Gastrocnemius medialis (tissue), 4 donors: Measurements from ENCODE around the gene AGPS. TPM values are rescaled to one million over a fixed set of nuclear protein-coding genes. Genes with fewer than 3 reads are reported as not detected.

Experiments
- ATAC-seq, 2 donors: fragments of 150-250 bp; one replicate each; pipeline ENCODE4 v1.9.1; 2016
- DNase-seq, 2 donors: peaks; one replicate each; pipeline ENCODE4 v3.0.0-alpha.2; 2019
- H3K27ac ChIP-seq, 4 donors: fragments of 200-600 bp; sonication (generic); 1 replicate in 1 of 4; 2 replicates in 3 of 4; pipeline ENCODE4 v1.5.1; 2016 to 2018; ENCODE audit warnings: mild to moderate bottlenecking in 2 of 4, moderate library complexity in 1 of 4
- H3K27me3 ChIP-seq, 3 donors: fragments of 200-600 bp; sonication (generic) in 2 of 3; 1 replicate in 1 of 3; 2 replicates in 2 of 3; pipeline versions ENCODE4 v1.5.1 to v1.6.0; 2016 to 2019; ENCODE audit warnings: mild to moderate bottlenecking in 1 of 3, moderate library complexity in 1 of 3
- H3K36me3 ChIP-seq, 2 donors: fragments of 200-600 bp; sonication (generic) in 1 of 2; one replicate each; pipeline ENCODE4 v1.5.1; 2017 to 2018
- H3K4me1 ChIP-seq, 2 donors: fragments of 200-600 bp; sonication (generic) in 1 of 2; one replicate each; pipeline ENCODE4 v1.5.1; 2016 to 2017; ENCODE audit warnings: mild to moderate bottlenecking in 2 of 2
- H3K4me3 ChIP-seq, 4 donors: fragments of 200-600 bp; sonication (generic) in 3 of 4; 1 replicate in 1 of 4; 2 replicates in 3 of 4; pipeline ENCODE4 v1.5.1; 2016 to 2019; ENCODE audit warnings: mild to moderate bottlenecking in 2 of 4
- H3K9me3 ChIP-seq, 3 donors: fragments of 200-600 bp; sonication (generic) in 2 of 3; 1 replicate in 1 of 3; 2 replicates in 2 of 3; pipeline ENCODE4 v1.5.1; 2016 to 2019
- CTCF ChIP-seq, 5 experiments: fragments of 450-650 bp in 3 of 5; fragments of 200-600 bp in 2 of 5; sonication (generic) in 2 of 5; IDR thresholded peaks in 4 of 5; conservative IDR thresholded peaks in 1 of 5; 1 replicate in 4 of 5; 2 replicates in 1 of 5; pipeline ENCODE4 v1.5.1; 2016 to 2019; ENCODE audit warnings: antibody characterized with exemption in 5 of 5, mild to moderate bottlenecking in 3 of 5, moderate library complexity in 3 of 5
- POLR2A ChIP-seq, 2 donors: fragments of 450-650 bp; IDR thresholded peaks; one replicate each; pipeline ENCODE4 v1.6.1; 2017; ENCODE audit warnings: antibody characterized with exemption in 2 of 2, mild to moderate bottlenecking in 2 of 2, moderate library complexity in 2 of 2
- in situ Hi-C, 4 donors: fragments of 200-750 bp; cut with MboI; loops; one replicate each; pipeline versions ENCODE4 v1.15.0 to v1.8.0; 2017; ENCODE audit warnings: low sequenced_read_pairs in 4 of 4
- intact Hi-C: fragments of 100-400 bp; cut with DNase I; formaldehyde crosslinking; loops from one replicate; pipeline ENCODE4 v1.15.1; 2023; ENCODE audit warnings: low total_unique reads
- total RNA-seq, 4 donors: library from RNA; depleted of rRNA; stranded (reverse); fragments of >200 nt; gene quantifications; one replicate each; pipeline versions ENCODE4 v1.1.0 to v1.2.3, GENCODE V29; 2016

AGPS gene
- total RNA-seq, 4 donors from 2014 or later = 23.1 to 30.9 (median 26.2) TPM

GRCh38 chr2:177572236-177572671 lies 179.7 kb downstream of the AGPS start:
- ATAC-seq = no peak
- in situ Hi-C loops (no loop called here), intact Hi-C loops (no loop called here)
- Histone ChIP-seq H3K36me3 (no peaks in the 10 kb centered on the region), H3K4me1 (no peaks in the 10 kb centered on the region), H3K9me3 (no peaks in the 10 kb centered on the region), H3K4me3 (no peak overlapping the region), H3K27me3 (no peaks in the 10 kb centered on the region), H3K27ac (no peak overlapping the region)
- no peak for DNase-seq
- TF ChIP-seq CTCF (IDR thresholded peaks at IDR 0.05 in 4 of 5, conservative IDR thresholded peaks at IDR 0.05 in 1 of 5) (no peak), POLR2A (IDR thresholded peaks at IDR 0.05) (no peak)

GRCh38 chr2:177573120-177573519 lies 180.5 kb downstream of the AGPS start:
- TF ChIP-seq CTCF (IDR thresholded peaks at IDR 0.05 in 4 of 5, conservative IDR thresholded peaks at IDR 0.05 in 1 of 5) (no peak), POLR2A (IDR thresholded peaks at IDR 0.05) (no peak)

GRCh38 chr2:177574356-177574755 lies 181.8 kb downstream of the AGPS start:
- in situ Hi-C loops = no loop called here
- Histone ChIP-seq H3K9me3 (no peaks in the 10 kb centered on the region), H3K4me3 (no peak overlapping the region), H3K4me1 (no peaks in the 10 kb centered on the region), H3K27me3 (no peaks in the 10 kb centered on the region), H3K36me3 (no peaks in the 10 kb centered on the region), H3K27ac (no peak overlapping the region)
- ATAC-seq (no peak), DNase-seq (no peak)
- intact Hi-C loops = no loop called here
- TF ChIP-seq POLR2A (IDR thresholded peaks at IDR 0.05) = no peak
- TF ChIP-seq CTCF (IDR thresholded peaks at IDR 0.05 in 4 of 5, conservative IDR thresholded peaks at IDR 0.05 in 1 of 5) = no peak

More at GRCh38 chr2:177573120-177573519, 180.5 kb downstream of the AGPS start:
- Histone ChIP-seq H3K27ac (no peak overlapping the region), H3K4me1 (no peaks in the 10 kb centered on the region), H3K9me3 (no peaks in the 10 kb centered on the region), H3K4me3 (no peak overlapping the region), H3K36me3 (no peaks in the 10 kb centered on the region), H3K27me3 (no peaks in the 10 kb centered on the region)
- DNase-seq = no peak
- intact Hi-C loops (no loop called here), in situ Hi-C loops (no loop called here)
- no peak for ATAC-seq

- H3K4me3 ChIP-seq = no peak overlapping the region
- no peaks in the 10 kb centered on the region for H3K4me1 ChIP-seq
- intact Hi-C loops (no loop called here), in situ Hi-C loops (no loop called here)
- no peak overlapping the region for H3K27ac ChIP-seq
- H3K27me3 ChIP-seq = no peaks in the 10 kb centered on the region
- H3K36me3 ChIP-seq = no peaks in the 10 kb centered on the region
- TF ChIP-seq CTCF (IDR thresholded peaks at IDR 0.05 in 4 of 5, conservative IDR thresholded peaks at IDR 0.05 in 1 of 5) = no peak
- no peak for TF ChIP-seq POLR2A (IDR thresholded peaks at IDR 0.05)
- no peaks in the 10 kb centered on the region for H3K9me3 ChIP-seq
- ATAC-seq = no peak
- no peak for DNase-seq
Observed at GRCh38 chr2:177575358-177575757, 182.8 kb downstream of the AGPS start.

- intact Hi-C loops (no loop called here), in situ Hi-C loops (no loop called here)
- Histone ChIP-seq H3K4me3 (no peak overlapping the region), H3K36me3 (no peaks in the 10 kb centered on the region), H3K27me3 (no peaks in the 10 kb centered on the region), H3K9me3 (no peaks in the 10 kb centered on the region), H3K4me1 (no peaks in the 10 kb centered on the region), H3K27ac (no peak overlapping the region)
- TF ChIP-seq CTCF (IDR thresholded peaks at IDR 0.05 in 4 of 5, conservative IDR thresholded peaks at IDR 0.05 in 1 of 5) (no peak), POLR2A (IDR thresholded peaks at IDR 0.05) (no peak)
- DNase-seq = no peak
- ATAC-seq = no peak
Observed at GRCh38 chr2:177577075-177577474, 184.5 kb downstream of the AGPS start.
